OCI-LY1 (cell line): ENCODE results near the gene CASP9.

ENCODE experiments used
- CTCF ChIP-seq: fragments of 200-600 bp; sonication (generic), shearing (Covaris generic); IDR thresholded peaks from 2 replicates; pipeline ENCODE4 v1.5.1; 2017; ENCODE audit warnings: mild to moderate bottlenecking, antibody characterized with exemption, low read length, moderate library complexity, mixed read lengths
- EZH2 ChIP-seq: fragments of 200-600 bp; sonication (generic), shearing (Covaris generic); IDR thresholded peaks from 2 replicates; pipeline ENCODE4 v1.8.0; 2017; ENCODE audit warnings: borderline replicate concordance, mixed run types, mild to moderate bottlenecking, antibody characterized with exemption, low read length, moderate library complexity, mixed read lengths

- TF ChIP-seq CTCF (no peak), EZH2 (no peak)
Measured at GRCh38 chr1:15451014-15451722, 72.8 kb downstream of the CASP9 start.
